Parathyroid adenoma (tissue), 2 donors: ENCODE data around the gene CACNA1D.

Experiments used
- H2AFZ ChIP-seq: fragments of 300-600 bp; sonication (generic); one replicate; pipeline ENCODE4 v1.7.0; 2017; ENCODE audit warnings: antibody characterized with exemption, mild to moderate bottlenecking
- H3K27ac ChIP-seq: fragments of 300-600 bp; sonication (generic); one replicate; pipeline ENCODE4 v1.7.0; 2017
- H3K27me3 ChIP-seq: fragments of 300-600 bp; sonication (generic); one replicate; pipeline ENCODE4 v1.7.0; 2017; ENCODE audit warnings: low read length; ENCODE audit not compliant: control insufficient read depth, insufficient read depth
- H3K36me3 ChIP-seq: fragments of 300-600 bp; sonication (generic); one replicate; pipeline ENCODE4 v1.7.0; 2017; ENCODE audit warnings: low read length; ENCODE audit not compliant: control insufficient read depth, insufficient read depth
- H3K4me1 ChIP-seq: fragments of 300-600 bp; sonication (generic); one replicate; pipeline ENCODE4 v1.7.0; 2017; ENCODE audit warnings: control low read depth
- H3K4me2 ChIP-seq: fragments of 300-600 bp; sonication (generic); one replicate; pipeline ENCODE4 v1.7.0; 2017; ENCODE audit warnings: low read length
- H3K4me3 ChIP-seq: fragments of 300-600 bp; sonication (generic); one replicate; pipeline ENCODE4 v1.7.0; 2017; ENCODE audit warnings: low read depth, low read length
- H3K79me2 ChIP-seq: fragments of 300-600 bp; sonication (generic); one replicate; pipeline ENCODE4 v1.7.0; 2017; ENCODE audit warnings: control low read depth
- H3K9ac ChIP-seq: fragments of 300-600 bp; sonication (generic); one replicate; pipeline ENCODE4 v1.7.0; 2017; ENCODE audit warnings: mild to moderate bottlenecking
- H3K9me3 ChIP-seq: fragments of 300-600 bp; sonication (generic); one replicate; pipeline ENCODE4 v1.7.0; 2017; ENCODE audit warnings: low read length; ENCODE audit not compliant: control insufficient read depth
- TF ChIP-seq, protein P1 (sequence below): fragments of 300-600 bp; sonication (generic); IDR thresholded peaks from one replicate; pipeline ENCODE4 v1.7.0; 2017; ENCODE audit warnings: antibody characterized with exemption, mild to moderate bottlenecking
- donor health status: primary hyperparathyroidism.

CACNA1D gene

DNA sequence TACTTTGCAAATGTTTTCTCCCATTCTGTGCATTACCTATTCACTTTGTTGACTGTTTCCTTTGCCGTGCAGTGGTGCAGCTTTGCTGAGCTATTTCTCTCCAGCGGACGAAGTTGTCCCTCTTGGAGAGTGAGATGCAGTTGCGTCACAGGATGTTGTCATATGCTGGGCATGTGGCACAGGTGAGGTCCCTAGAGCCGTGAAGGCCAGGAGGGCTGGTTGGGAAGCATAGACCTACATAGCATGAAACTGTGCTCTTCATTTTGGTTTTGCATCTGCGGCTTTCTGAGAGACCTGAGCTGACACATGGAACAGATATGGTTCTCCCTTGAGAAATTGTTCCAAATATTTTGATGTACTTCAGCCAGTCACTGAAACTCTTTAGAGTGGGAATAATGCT, 108.5 kb downstream of the CACNA1D start:
- no peaks in the 10 kb centered on the region for H3K27me3 ChIP-seq
- H3K4me3 ChIP-seq: no peak overlapping the region
- no peak overlapping the region for H3K9ac ChIP-seq
- H3K9me3 ChIP-seq: no peaks in the 10 kb centered on the region
- H3K79me2 ChIP-seq: no peaks in the 10 kb centered on the region
- TF ChIP-seq, protein P1, sequence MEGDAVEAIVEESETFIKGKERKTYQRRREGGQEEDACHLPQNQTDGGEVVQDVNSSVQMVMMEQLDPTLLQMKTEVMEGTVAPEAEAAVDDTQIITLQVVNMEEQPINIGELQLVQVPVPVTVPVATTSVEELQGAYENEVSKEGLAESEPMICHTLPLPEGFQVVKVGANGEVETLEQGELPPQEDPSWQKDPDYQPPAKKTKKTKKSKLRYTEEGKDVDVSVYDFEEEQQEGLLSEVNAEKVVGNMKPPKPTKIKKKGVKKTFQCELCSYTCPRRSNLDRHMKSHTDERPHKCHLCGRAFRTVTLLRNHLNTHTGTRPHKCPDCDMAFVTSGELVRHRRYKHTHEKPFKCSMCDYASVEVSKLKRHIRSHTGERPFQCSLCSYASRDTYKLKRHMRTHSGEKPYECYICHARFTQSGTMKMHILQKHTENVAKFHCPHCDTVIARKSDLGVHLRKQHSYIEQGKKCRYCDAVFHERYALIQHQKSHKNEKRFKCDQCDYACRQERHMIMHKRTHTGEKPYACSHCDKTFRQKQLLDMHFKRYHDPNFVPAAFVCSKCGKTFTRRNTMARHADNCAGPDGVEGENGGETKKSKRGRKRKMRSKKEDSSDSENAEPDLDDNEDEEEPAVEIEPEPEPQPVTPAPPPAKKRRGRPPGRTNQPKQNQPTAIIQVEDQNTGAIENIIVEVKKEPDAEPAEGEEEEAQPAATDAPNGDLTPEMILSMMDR: no peak
- no peak overlapping the region for H2AFZ ChIP-seq
- no peak overlapping the region for H3K27ac ChIP-seq
- no peaks in the 10 kb centered on the region for H3K36me3 ChIP-seq
- no peak overlapping the region for H3K4me2 ChIP-seq
- H3K4me1 ChIP-seq: peaks cover 7% of the 10 kb centered on the region

DNA sequence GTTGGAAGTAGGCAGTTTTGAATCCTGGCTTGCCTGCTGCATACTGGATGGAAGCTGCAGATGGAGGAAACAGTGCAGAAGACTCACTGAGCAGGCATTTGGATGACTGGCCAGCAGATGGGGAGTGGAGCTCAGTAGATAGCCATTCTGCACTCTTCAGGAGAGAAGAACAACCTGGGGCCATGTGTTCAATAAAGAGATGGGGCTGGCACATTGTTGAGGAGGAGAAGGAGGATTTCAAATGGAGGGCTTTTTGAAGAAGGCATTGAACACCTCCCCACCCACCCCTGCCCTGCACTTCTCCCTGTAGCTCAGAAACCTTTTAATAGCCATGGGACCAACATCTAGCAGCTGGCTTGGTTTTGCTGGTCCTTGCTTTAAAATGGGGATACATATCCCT, 109.8 kb downstream of the CACNA1D start:
- Histone ChIP-seq H3K4me3 (no peak overlapping the region), H2AFZ (no peak overlapping the region), H3K27me3 (no peaks in the 10 kb centered on the region), H3K9ac (no peak overlapping the region), H3K4me1 (peaks cover 7% of the 10 kb centered on the region), H3K9me3 (no peaks in the 10 kb centered on the region), H3K27ac (no peak overlapping the region), H3K4me2 (no peak overlapping the region), H3K79me2 (no peaks in the 10 kb centered on the region), H3K36me3 (no peaks in the 10 kb centered on the region)
- TF ChIP-seq, protein P1: no peak

DNA sequence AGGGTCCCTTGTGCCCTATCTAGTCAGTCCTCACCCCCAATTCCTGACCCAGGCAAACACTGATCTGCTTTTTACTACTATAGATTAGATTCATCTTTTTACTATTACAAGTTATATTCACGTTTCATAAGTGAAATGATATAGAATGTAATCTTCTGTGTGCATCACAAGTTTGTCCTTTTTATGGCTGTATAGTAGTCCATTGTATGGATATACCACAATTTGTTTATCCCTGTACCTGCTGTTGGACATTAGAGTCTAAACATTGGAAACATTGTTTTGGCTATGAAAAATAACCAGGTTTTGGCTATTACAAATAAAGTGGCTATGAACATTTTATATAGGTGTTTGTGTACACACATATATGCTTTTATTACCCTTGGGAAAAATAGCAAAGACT, 112.4 kb downstream of the CACNA1D start:
- TF ChIP-seq, protein P1: no peak
- H3K36me3 ChIP-seq: no peaks in the 10 kb centered on the region
- no peak overlapping the region for H2AFZ ChIP-seq
- no peaks in the 10 kb centered on the region for H3K79me2 ChIP-seq
- H3K4me2 ChIP-seq: no peak overlapping the region
- no peak overlapping the region for H3K4me3 ChIP-seq
- H3K9ac ChIP-seq: no peak overlapping the region
- H3K27me3 ChIP-seq: no peaks in the 10 kb centered on the region
- no peak overlapping the region for H3K27ac ChIP-seq
- H3K4me1 ChIP-seq: no peaks in the 10 kb centered on the region
- no peaks in the 10 kb centered on the region for H3K9me3 ChIP-seq

GRCh38 chr3:53612508-53612907, 118.1 kb downstream of the CACNA1D start:
- TF ChIP-seq, protein P1: no peak
- no peak overlapping the region for H2AFZ ChIP-seq
- no peak overlapping the region for H3K4me3 ChIP-seq
- H3K36me3 ChIP-seq: no peaks in the 10 kb centered on the region
- H3K9me3 ChIP-seq: no peaks in the 10 kb centered on the region
- H3K27ac ChIP-seq: no peak overlapping the region
- no peaks in the 10 kb centered on the region for H3K79me2 ChIP-seq
- H3K4me2 ChIP-seq: no peak overlapping the region
- no peaks in the 10 kb centered on the region for H3K27me3 ChIP-seq
- H3K4me1 ChIP-seq: peaks cover 9% of the 10 kb centered on the region
- H3K9ac ChIP-seq: no peak overlapping the region

DNA sequence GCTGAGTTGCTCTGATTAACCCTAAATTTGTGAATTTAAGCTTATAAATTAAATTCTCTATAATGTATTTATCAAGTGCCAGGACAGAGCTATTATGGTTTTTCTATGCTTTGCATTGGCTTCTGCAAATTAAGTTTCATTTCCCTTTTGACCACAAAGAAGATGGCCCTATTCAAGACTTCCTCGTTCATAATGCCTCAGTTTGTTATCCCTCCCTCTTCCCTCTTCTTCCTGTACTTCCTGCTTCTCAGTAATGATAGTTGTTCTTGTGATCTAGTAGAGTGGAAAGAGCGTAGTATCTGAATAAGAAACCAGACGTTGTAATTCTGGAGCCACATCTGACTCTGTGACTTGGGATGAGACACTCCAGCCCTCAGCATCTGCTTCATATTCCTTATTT, 118.7 kb downstream of the CACNA1D start:
- no peak overlapping the region for H3K27ac ChIP-seq
- peaks cover 14% of the 10 kb centered on the region for H3K4me1 ChIP-seq
- no peaks in the 10 kb centered on the region for H3K36me3 ChIP-seq
- H3K4me2 ChIP-seq: no peak overlapping the region
- no peak overlapping the region for H2AFZ ChIP-seq
- no peaks in the 10 kb centered on the region for H3K9me3 ChIP-seq
- TF ChIP-seq, protein P1: no peak
- no peaks in the 10 kb centered on the region for H3K27me3 ChIP-seq
- no peaks in the 10 kb centered on the region for H3K79me2 ChIP-seq
- H3K9ac ChIP-seq: no peak overlapping the region
- no peak overlapping the region for H3K4me3 ChIP-seq
